RWPE2 (cell line): ENCODE measurements around the gene RAET1E.

ENCODE experiments used
- ATAC-seq: fragments of 200-7000 bp; cut with Tn5 transposase; 3 replicates; pipeline ENCODE4 v1.9.1; 2021; ENCODE audit warnings: low read depth
- DNase-seq: peaks from one replicate; pipeline ENCODE4 v3.0.0-alpha.2; 2020; ENCODE audit warnings: low spot score
- H3K27ac ChIP-seq: fragments of 450-650 bp; 2 replicates; pipeline ENCODE4 v1.5.1; 2017; ENCODE audit warnings: mild to moderate bottlenecking; ENCODE audit not compliant: poor library complexity, severe bottlenecking
- H3K27me3 ChIP-seq: fragments of 250-450 bp; sonication (Bioruptor Pico); 2 replicates; pipeline ENCODE4 v1.5.1; 2021; ENCODE audit warnings: mild to moderate bottlenecking, moderate library complexity; ENCODE audit not compliant: insufficient read depth, poor library complexity, severe bottlenecking
- H3K36me3 ChIP-seq: fragments of 250-450 bp; sonication (Bioruptor Pico); 2 replicates; pipeline ENCODE4 v1.5.1; 2020; ENCODE audit warnings: low read depth, mild to moderate bottlenecking, moderate library complexity
- H3K4me1 ChIP-seq: fragments of 250-450 bp; sonication (Bioruptor Pico); 2 replicates; pipeline ENCODE4 v1.5.1; 2021; ENCODE audit warnings: mild to moderate bottlenecking, moderate library complexity; ENCODE audit not compliant: insufficient read depth, poor library complexity, severe bottlenecking
- H3K4me3 ChIP-seq: fragments of 250-450 bp; sonication (Bioruptor Pico); 2 replicates; pipeline ENCODE4 v1.5.1; 2021; ENCODE audit warnings: mild to moderate bottlenecking, moderate library complexity; ENCODE audit not compliant: severe bottlenecking
- H3K9me3 ChIP-seq: fragments of 250-450 bp; sonication (Bioruptor Pico); 2 replicates; pipeline ENCODE4 v1.5.1; 2021; ENCODE audit warnings: mild to moderate bottlenecking, moderate library complexity; ENCODE audit not compliant: severe bottlenecking
- CTCF ChIP-seq: fragments of 450-650 bp; IDR thresholded peaks from one replicate; pipeline ENCODE4 v1.5.1; 2017; ENCODE audit warnings: mild to moderate bottlenecking, moderate library complexity; ENCODE audit not compliant: poor library complexity, severe bottlenecking

RAET1E gene

GRCh38 chr6:149888659-149889058 lies 9.3 kb downstream of the RAET1E start:
- H3K4me1 ChIP-seq, result peaks cover 60% of the 10 kb centered on the region
- no peaks in the 10 kb centered on the region for H3K27me3 ChIP-seq
- no peak for DNase-seq
- H3K27ac ChIP-seq, result peak overlapping the region; percentile 93
- H3K36me3 ChIP-seq, result no peaks in the 10 kb centered on the region
- no peak for TF ChIP-seq CTCF
- H3K4me3 ChIP-seq, result no peak overlapping the region
- peak; percentile 38 for ATAC-seq
- no peaks in the 10 kb centered on the region for H3K9me3 ChIP-seq

- Histone ChIP-seq H3K4me3 (no peak overlapping the region), H3K27me3 (no peaks in the 10 kb centered on the region), H3K27ac (peak overlapping the region; percentile 93), H3K9me3 (no peaks in the 10 kb centered on the region), H3K36me3 (no peaks in the 10 kb centered on the region), H3K4me1 (peaks cover 60% of the 10 kb centered on the region)
- ATAC-seq (peak; percentile 4; the same call in 1 of the 3 replicates), DNase-seq (no peak)
- no peak for TF ChIP-seq CTCF
These were observed 9.8 kb downstream of the RAET1E start for GRCh38 chr6:149888093-149888492.

- DNase-seq, result no peak
- Histone ChIP-seq H3K4me3 (no peak overlapping the region), H3K36me3 (no peaks in the 10 kb centered on the region), H3K9me3 (no peaks in the 10 kb centered on the region), H3K4me1 (peaks cover 60% of the 10 kb centered on the region), H3K27me3 (no peaks in the 10 kb centered on the region), H3K27ac (peak overlapping the region; percentile 93)
- TF ChIP-seq CTCF, result no peak
- peak; percentile 60 for ATAC-seq
These were observed 10.6 kb downstream of the RAET1E start for GRCh38 chr6:149887343-149887742.

- Histone ChIP-seq H3K9me3 (no peaks in the 10 kb centered on the region), H3K4me1 (peaks cover 55% of the 10 kb centered on the region), H3K27ac (peak overlapping the region; percentile 93), H3K27me3 (no peaks in the 10 kb centered on the region), H3K4me3 (no peak overlapping the region), H3K36me3 (no peaks in the 10 kb centered on the region)
- ATAC-seq (no peak), DNase-seq (no peak)
- no peak for TF ChIP-seq CTCF
These were observed 12.0 kb downstream of the RAET1E start for GRCh38 chr6:149885888-149886287.

- Histone ChIP-seq H3K4me3 (no peak overlapping the region), H3K27ac (peak overlapping the region; percentile 93), H3K9me3 (no peaks in the 10 kb centered on the region), H3K4me1 (peaks cover 42% of the 10 kb centered on the region), H3K27me3 (no peaks in the 10 kb centered on the region), H3K36me3 (no peaks in the 10 kb centered on the region)
- ATAC-seq, result no peak
- DNase-seq, result no peak
- TF ChIP-seq CTCF, result no peak
These were observed 13.3 kb downstream of the RAET1E start for GRCh38 chr6:149884617-149885016.
